RWPE1 (cell line): ENCODE measurements around the gene CLGN.
A peak's percentile ranks its signal among the peaks of the same experiment; 100 is the strongest.

ENCODE experiments used
- CTCF ChIA-PET: fragments of 350-600 bp; sonication (Branson Sonifier 250); formaldehyde crosslinking; extraction: SDS; loops from one replicate; lab custom pipeline; 2021; lab: Yijun Ruan, JAX
- POLR2A ChIA-PET: fragments of 400-600 bp; formaldehyde crosslinking; extraction: SDS; loops from one replicate; lab custom pipeline; 2020; ENCODE audit warnings: antibody characterized with exemption; ENCODE audit not compliant: low non-redundant PET; lab: Yijun Ruan, JAX
- DNase-seq: peaks from one replicate; pipeline ENCODE4 v3.0.0; 2012; ENCODE audit warnings: low spot score
- H3K27ac ChIP-seq: fragments of 450-650 bp; 2 replicates; pipeline ENCODE4 v1.5.1; 2017
- CTCF ChIP-seq: fragments of 450-650 bp; conservative IDR thresholded peaks from 2 replicates; pipeline ENCODE4 v1.5.1; 2017; ENCODE audit warnings: low read depth, mild to moderate bottlenecking

Gene CLGN

GRCh38 chr4:140427106-140427918 is at the start of gene CLGN:
TSS of gene CLGN (minus strand) at chr4:140427648. CDS start at chr4:140413078, 14,570 bp downstream.
- TF ChIP-seq CTCF = peak; percentile 58
- DNase-seq = peak; percentile 40
- ChIA-PET POLR2A (no interaction called here), CTCF (interaction anchor here (0.6 to 1.2 kb wide), 2 partner anchors 15 to 170 kb away, joined by 3 read pairs; no protein-coding TSS in a partner anchor)
- H3K27ac ChIP-seq = peak within 1 kb of the TSS; percentile 62; the same call in 1 of the 2 replicates

- ChIA-PET POLR2A (no interaction called here), CTCF (interaction anchor here (1.0 kb wide), 1 partner anchor 18 kb away, joined by 6 read pairs; no protein-coding TSS in a partner anchor)
- DNase-seq = no peak
- no peak overlapping the region for H3K27ac ChIP-seq
- TF ChIP-seq CTCF = no peak
These were observed 44.7 kb upstream of the CLGN start for GRCh38 chr4:140472156-140472555.

GRCh38 chr4:140469791-140470733 is 42.6 kb upstream of the CLGN start:
- CTCF ChIA-PET = no interaction called here
- DNase-seq = no peak

GRCh38 chr4:140466146-140466545 is 38.7 kb upstream of the CLGN start:
- no peak for TF ChIP-seq CTCF
- POLR2A ChIA-PET = no interaction called here
- CTCF ChIA-PET = no interaction called here
- DNase-seq = no peak
- no peak overlapping the region for H3K27ac ChIP-seq

More at GRCh38 chr4:140469791-140470733, 42.6 kb upstream of the CLGN start:
- H3K27ac ChIP-seq = no peak overlapping the region
- TF ChIP-seq CTCF = no peak
- POLR2A ChIA-PET = no interaction called here

- POLR2A ChIA-PET = no interaction called here
- no peak for TF ChIP-seq CTCF
- DNase-seq = no peak
- no peak overlapping the region for H3K27ac ChIP-seq
- CTCF ChIA-PET = no interaction called here
These were observed 36.2 kb upstream of the CLGN start for GRCh38 chr4:140463614-140464013.

- CTCF ChIA-PET = no interaction called here
- POLR2A ChIA-PET = no interaction called here
- TF ChIP-seq CTCF = no peak
These were observed 35.7 kb upstream of the CLGN start for GRCh38 chr4:140463182-140463581.

More at GRCh38 chr4:140463182-140463581, 35.7 kb upstream of the CLGN start:
- no peak overlapping the region for H3K27ac ChIP-seq
- no peak for DNase-seq
